Measurements from ENCODE around the gene RADX.

The RADX gene, protein sequence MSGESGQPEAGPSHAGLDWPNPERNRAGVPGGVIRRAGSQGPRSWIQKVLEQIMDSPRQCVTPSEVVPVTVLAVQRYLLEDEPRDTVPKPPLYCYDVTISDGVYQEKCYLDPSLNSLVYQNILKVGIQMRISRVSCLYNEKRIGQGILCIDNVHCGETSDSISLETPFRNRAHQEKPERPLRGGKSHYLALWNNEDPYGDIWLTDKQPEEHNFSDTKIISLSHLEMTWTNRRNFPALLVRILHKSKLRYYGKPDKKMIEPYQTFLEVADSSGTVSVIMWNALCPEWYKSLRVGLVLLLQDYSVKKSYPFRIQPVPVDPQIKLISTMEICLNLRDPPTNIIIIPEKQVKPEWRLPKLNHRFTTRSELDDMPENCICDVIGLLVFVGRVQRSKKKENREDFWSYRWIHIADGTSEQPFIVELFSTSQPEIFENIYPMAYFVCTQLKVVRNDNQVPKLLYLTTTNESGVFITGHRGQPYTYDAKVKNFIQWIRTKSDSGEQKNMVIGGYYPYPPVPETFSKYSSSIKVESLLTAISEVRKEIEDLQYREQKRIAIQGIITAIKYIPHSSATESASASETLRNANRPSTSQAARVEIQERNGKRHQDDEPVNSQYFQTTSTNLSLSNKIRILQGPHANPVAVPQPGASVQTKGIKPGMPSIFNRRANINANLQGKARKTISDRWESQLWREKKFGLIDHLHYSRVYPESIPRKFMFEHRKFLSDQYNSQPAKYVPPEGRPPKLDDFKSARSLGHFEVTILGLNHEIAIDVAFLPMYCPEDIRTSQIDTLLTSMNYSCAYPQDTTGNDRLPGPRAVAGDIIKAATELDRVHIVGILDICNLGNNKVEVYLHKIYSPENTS

GRCh38 chrX:106611679-106612392 lies at the start of gene RADX:
TSS of gene RADX (plus strand) at chrX:106611978. CDS start at chrX:106612081, 103 bp downstream.
- TF ChIP-seq, protein P1, sequence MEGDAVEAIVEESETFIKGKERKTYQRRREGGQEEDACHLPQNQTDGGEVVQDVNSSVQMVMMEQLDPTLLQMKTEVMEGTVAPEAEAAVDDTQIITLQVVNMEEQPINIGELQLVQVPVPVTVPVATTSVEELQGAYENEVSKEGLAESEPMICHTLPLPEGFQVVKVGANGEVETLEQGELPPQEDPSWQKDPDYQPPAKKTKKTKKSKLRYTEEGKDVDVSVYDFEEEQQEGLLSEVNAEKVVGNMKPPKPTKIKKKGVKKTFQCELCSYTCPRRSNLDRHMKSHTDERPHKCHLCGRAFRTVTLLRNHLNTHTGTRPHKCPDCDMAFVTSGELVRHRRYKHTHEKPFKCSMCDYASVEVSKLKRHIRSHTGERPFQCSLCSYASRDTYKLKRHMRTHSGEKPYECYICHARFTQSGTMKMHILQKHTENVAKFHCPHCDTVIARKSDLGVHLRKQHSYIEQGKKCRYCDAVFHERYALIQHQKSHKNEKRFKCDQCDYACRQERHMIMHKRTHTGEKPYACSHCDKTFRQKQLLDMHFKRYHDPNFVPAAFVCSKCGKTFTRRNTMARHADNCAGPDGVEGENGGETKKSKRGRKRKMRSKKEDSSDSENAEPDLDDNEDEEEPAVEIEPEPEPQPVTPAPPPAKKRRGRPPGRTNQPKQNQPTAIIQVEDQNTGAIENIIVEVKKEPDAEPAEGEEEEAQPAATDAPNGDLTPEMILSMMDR (IDR thresholded peaks at IDR 0.05; ENCODE audit: extremely low read depth, missing control alignments), result no peak
- DNase-seq (ENCODE audit: low spot score), result peak; percentile 48

DNA sequence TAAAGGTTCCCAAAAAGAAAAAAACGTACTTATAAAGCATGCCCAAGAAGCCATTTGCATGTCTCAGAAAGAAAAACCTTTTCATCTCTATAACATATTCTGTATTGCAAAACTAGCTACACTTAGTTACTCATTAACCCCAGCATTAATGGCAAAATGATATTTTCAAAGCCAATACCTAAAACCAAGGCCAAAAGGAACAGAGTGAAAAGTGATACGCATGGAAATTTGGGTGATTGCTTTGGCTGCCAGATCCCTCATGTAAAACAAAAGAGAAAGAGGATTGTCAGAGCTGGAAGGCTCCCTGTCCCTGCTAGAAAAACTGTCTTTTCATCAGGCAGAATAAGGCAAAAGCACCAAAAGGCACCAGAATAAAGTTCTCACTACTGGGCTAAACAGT lies 46.8 kb upstream of the RADX start:
- TF ChIP-seq, protein P1 (IDR thresholded peaks at IDR 0.05; ENCODE audit: extremely low read depth, missing control alignments), result no peak
- no peak for DNase-seq (ENCODE audit: low spot score)

GRCh38 chrX:106566362-106566761 lies 45.4 kb upstream of the RADX start:
- no peak for DNase-seq (ENCODE audit: low spot score)
- TF ChIP-seq, protein P1 (IDR thresholded peaks at IDR 0.05; ENCODE audit: extremely low read depth, missing control alignments), result no peak

- DNase-seq (ENCODE audit: low spot score), result no peak
- TF ChIP-seq, protein P1 (IDR thresholded peaks at IDR 0.05; ENCODE audit: extremely low read depth, missing control alignments), result no peak
These were observed 29.9 kb upstream of the RADX start for GRCh38 chrX:106581856-106582255.

DNA sequence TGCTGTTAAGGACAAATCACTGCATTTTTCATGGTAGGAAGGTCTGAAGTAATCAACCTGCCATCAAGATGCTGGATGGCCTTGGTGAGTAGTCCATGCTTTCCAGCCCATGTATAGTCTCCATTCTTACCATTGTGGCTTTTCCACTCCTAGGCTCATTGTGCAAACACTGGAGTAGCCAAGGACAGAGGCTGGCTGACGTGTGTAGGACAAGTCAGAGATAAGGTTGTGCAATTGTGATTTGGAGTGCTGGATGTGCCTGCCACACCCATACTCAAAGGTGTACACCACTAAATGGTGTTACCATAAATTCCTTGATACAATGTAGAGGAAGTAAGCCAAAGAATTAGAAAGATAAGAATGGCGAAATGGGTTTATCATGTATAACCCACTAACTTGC lies 26.3 kb upstream of the RADX start:
- DNase-seq (ENCODE audit: low spot score), result no peak
- TF ChIP-seq, protein P1 (IDR thresholded peaks at IDR 0.05; ENCODE audit: extremely low read depth, missing control alignments), result no peak

DNA sequence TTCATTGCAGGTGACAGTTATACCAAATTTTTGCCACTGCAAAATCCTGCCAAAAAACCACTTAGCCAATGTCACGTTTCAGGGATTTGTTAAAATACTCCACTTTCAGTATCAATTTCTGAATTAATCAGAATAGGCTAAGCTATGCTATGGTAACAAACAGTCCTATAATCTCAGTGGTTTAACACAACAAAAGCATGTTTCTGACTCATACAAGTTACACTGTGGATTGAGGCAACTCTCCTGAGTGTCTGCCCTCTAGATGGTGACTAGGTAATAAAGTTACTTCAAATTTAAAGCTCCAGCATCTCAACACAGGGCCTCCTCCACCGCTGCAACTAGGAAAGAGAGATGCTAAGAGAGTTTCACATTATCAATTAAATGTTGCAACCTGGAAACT lies 23.0 kb upstream of the RADX start:
- TF ChIP-seq, protein P1 (IDR thresholded peaks at IDR 0.05; ENCODE audit: extremely low read depth, missing control alignments), result no peak
- DNase-seq (ENCODE audit: low spot score), result no peak

All from GM20000 (cell line).